ENCODE data around the gene MEPCE. TPM values are rescaled to one million over a fixed set of nuclear protein-coding genes. Genes with fewer than 3 reads are reported as not detected.

MEPCE gene
- total and polyA plus RNA-seq, 9 of the 15 experiments (the other 6 are each of a cell fraction or from before 2014, with no cell fraction given) = 10.9 to 76.3 (median 44.1) TPM

DNA sequence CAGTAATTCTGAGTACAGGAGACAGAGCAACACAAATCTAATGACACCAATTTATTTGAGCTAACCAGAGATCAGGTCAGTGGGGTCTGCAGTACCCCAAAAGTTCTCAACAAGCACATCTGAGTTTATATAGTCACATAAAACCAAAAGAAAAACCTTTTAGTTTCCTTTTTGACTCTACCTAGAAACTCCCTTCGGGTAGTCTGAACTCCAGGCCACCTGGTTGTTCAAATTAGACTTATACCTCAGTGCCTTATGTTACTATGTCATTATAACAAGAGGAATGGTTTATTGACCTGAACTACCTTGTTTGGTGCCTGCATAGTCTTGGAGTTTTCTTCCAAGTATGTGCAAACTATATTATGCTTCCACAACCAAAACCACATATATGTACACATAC is 15.7 kb upstream of the MEPCE start:
- DNase-seq (ENCODE audit: extremely low read depth in 1 of 4, low spot score in 3 of 4) (no peak), FAIRE-seq (no peak), ATAC-seq (no peak)
- Histone ChIP-seq H3K9ac (ENCODE audit: insufficient read depth in 1 of 2, low read depth in 2 of 2, low read length in 2 of 2) (no peak overlapping the region), H2AFZ (ENCODE audit: low read depth, low read length) (no peak overlapping the region), H3K4me2 (ENCODE audit: insufficient read depth, low read length) (no peak overlapping the region), H3K27me3 (ENCODE audit: control insufficient read depth in 2 of 2, insufficient read depth in 2 of 2, low read length in 2 of 2) (peaks cover 7 to 15% of the 10 kb centered on the region in 2 experiments; a peak in 4 of 5 replicates), H3K9me1 (ENCODE audit: control insufficient read depth, insufficient read depth, low read length) (no peaks in the 10 kb centered on the region), H3K9me3 (replicated peaks; ENCODE audit: control insufficient read depth, insufficient read depth, low read depth, low read length) (no peaks in the 10 kb centered on the region), H4K20me1 (replicated peaks; ENCODE audit: control insufficient read depth, insufficient read depth, low read length) (no peaks in the 10 kb centered on the region), H3K79me2 (ENCODE audit: control insufficient read depth, insufficient read depth, low read length) (no peaks in the 10 kb centered on the region), H3K4me1 (replicated peaks in 1 of 2; ENCODE audit: control insufficient read depth in 2 of 2, insufficient read depth in 2 of 2, low read length in 2 of 2) (no peaks in the 10 kb centered on the region), H3K4me3 (no peak overlapping the region), H3K27ac (ENCODE audit: extremely low read depth, low read depth, low read length) (no peak overlapping the region), H3K36me3 (ENCODE audit: control insufficient read depth, insufficient read depth, low read length) (no peaks in the 10 kb centered on the region)
- intact Hi-C loops (cut with micrococcal nuclease) = no loop called here
- POLR2A ChIA-PET = interaction anchor here (0.7 to 4.2 kb wide), 2 partner anchors 15 to 134 kb away, joined by 3 to 33 read pairs; partner anchors contain the start of genes MEPCE and ZCWPW1
- CTCF ChIA-PET (ENCODE audit: low intra/inter-chr PET ratio) = no interaction called here
- 30% methylated on average over 1 of the region's 1 CpG for WGBS (ENCODE audit: insufficient coverage, low coverage, missing lambda C conversion rate)
- BruUV-seq (replicated peaks) = no TSS peak
- TF ChIP-seq RBM34 (IDR thresholded peaks at IDR 0.05; ENCODE audit: borderline replicate concordance, insufficient read depth, low read length) (no peak), FOS (IDR thresholded peaks at IDR 0.05; ENCODE audit: extremely low read depth, insufficient read length) (no peak), CXXC5 (CRISPR knock-in tag; IDR thresholded peaks at IDR 0.05) (no peak), RAD21 (CRISPR knock-in tag; conservative IDR thresholded peaks at IDR 0.05 in 1 of 2, IDR thresholded peaks at IDR 0.05 in 1 of 2) (no peak)
- in situ Hi-C loops (cut with MboI) = no loop called here

DNA sequence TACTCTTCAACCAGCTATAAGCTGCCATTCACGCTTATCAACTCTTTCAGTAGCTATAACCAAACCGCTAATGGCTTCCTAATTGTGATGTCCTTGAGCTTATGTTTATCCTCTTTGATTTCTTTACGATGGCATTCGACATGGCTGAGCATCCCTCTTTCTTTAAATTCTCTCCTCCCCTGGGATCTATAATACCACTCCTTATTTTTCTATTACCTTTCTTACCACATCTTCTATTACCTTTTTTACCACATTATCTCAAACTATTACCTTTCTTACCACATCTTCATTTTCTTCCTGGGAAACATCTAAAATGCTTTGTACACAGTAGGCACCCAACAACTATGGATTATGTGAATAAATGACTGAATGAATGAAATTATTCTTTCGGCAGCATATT is 14.2 kb upstream of the MEPCE start:
- Histone ChIP-seq H3K9me1 (ENCODE audit: control insufficient read depth, insufficient read depth, low read length) (no peaks in the 10 kb centered on the region), H4K20me1 (replicated peaks; ENCODE audit: control insufficient read depth, insufficient read depth, low read length) (no peaks in the 10 kb centered on the region), H3K4me1 (replicated peaks in 1 of 2; ENCODE audit: control insufficient read depth in 2 of 2, insufficient read depth in 2 of 2, low read length in 2 of 2) (no peaks in the 10 kb centered on the region), H3K4me2 (ENCODE audit: insufficient read depth, low read length) (no peak overlapping the region), H3K27me3 (ENCODE audit: control insufficient read depth in 2 of 2, insufficient read depth in 2 of 2, low read length in 2 of 2) (peaks cover 5 to 10% of the 10 kb centered on the region in 2 experiments; a peak in 3 of 5 replicates), H2AFZ (ENCODE audit: low read depth, low read length) (no peak overlapping the region), H3K36me3 (ENCODE audit: control insufficient read depth, insufficient read depth, low read length) (no peaks in the 10 kb centered on the region), H3K79me2 (ENCODE audit: control insufficient read depth, insufficient read depth, low read length) (no peaks in the 10 kb centered on the region), H3K27ac (ENCODE audit: extremely low read depth, low read depth, low read length) (no peak overlapping the region), H3K4me3 (no peak overlapping the region), H3K9me3 (replicated peaks; ENCODE audit: control insufficient read depth, insufficient read depth, low read depth, low read length) (no peaks in the 10 kb centered on the region), H3K9ac (ENCODE audit: insufficient read depth in 1 of 2, low read depth in 2 of 2, low read length in 2 of 2) (no peak overlapping the region)
- FAIRE-seq (no peak), DNase-seq (ENCODE audit: extremely low read depth in 1 of 4, low spot score in 3 of 4) (no peak), ATAC-seq (no peak)
- POLR2A ChIA-PET = interaction anchor here (0.6 to 4.2 kb wide), 10 partner anchors 8 to 853 kb away, joined by 3 to 33 read pairs (median 4); partner anchors contain the start of genes AGFG2, MEPCE and ZCWPW1
- WGBS (ENCODE audit: insufficient coverage, low coverage, missing lambda C conversion rate) = 36% methylated on average over 5 of the region's 5 CpGs
- CTCF ChIA-PET (ENCODE audit: low intra/inter-chr PET ratio) = no interaction called here
- BruUV-seq (replicated peaks) = no TSS peak
- in situ Hi-C loops (cut with MboI) (no loop called here), intact Hi-C loops (cut with micrococcal nuclease) (no loop called here)
- no peak for TF ChIP-seq ZNF134 (CRISPR knock-in tag; conservative IDR thresholded peaks at IDR 0.05)
- TF ChIP-seq NCOA6 (IDR thresholded peaks at IDR 0.05) = no peak
- TF ChIP-seq ETV1 (tag; conservative IDR thresholded peaks at IDR 0.05; ENCODE audit: low read depth) = no peak
- TF ChIP-seq, protein P1, sequence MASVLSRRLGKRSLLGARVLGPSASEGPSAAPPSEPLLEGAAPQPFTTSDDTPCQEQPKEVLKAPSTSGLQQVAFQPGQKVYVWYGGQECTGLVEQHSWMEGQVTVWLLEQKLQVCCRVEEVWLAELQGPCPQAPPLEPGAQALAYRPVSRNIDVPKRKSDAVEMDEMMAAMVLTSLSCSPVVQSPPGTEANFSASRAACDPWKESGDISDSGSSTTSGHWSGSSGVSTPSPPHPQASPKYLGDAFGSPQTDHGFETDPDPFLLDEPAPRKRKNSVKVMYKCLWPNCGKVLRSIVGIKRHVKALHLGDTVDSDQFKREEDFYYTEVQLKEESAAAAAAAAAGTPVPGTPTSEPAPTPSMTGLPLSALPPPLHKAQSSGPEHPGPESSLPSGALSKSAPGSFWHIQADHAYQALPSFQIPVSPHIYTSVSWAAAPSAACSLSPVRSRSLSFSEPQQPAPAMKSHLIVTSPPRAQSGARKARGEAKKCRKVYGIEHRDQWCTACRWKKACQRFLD (CRISPR knock-in tag; IDR thresholded peaks at IDR 0.05) = no peak
- no peak for TF ChIP-seq ARNT (IDR thresholded peaks at IDR 0.05)
- TF ChIP-seq, protein P2, sequence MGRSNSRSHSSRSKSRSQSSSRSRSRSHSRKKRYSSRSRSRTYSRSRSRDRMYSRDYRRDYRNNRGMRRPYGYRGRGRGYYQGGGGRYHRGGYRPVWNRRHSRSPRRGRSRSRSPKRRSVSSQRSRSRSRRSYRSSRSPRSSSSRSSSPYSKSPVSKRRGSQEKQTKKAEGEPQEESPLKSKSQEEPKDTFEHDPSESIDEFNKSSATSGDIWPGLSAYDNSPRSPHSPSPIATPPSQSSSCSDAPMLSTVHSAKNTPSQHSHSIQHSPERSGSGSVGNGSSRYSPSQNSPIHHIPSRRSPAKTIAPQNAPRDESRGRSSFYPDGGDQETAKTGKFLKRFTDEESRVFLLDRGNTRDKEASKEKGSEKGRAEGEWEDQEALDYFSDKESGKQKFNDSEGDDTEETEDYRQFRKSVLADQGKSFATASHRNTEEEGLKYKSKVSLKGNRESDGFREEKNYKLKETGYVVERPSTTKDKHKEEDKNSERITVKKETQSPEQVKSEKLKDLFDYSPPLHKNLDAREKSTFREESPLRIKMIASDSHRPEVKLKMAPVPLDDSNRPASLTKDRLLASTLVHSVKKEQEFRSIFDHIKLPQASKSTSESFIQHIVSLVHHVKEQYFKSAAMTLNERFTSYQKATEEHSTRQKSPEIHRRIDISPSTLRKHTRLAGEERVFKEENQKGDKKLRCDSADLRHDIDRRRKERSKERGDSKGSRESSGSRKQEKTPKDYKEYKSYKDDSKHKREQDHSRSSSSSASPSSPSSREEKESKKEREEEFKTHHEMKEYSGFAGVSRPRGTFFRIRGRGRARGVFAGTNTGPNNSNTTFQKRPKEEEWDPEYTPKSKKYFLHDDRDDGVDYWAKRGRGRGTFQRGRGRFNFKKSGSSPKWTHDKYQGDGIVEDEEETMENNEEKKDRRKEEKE (IDR thresholded peaks at IDR 0.05; ENCODE audit: borderline replicate concordance in 1 of 2, control insufficient read depth in 1 of 2, low read depth in 2 of 2, low read length in 1 of 2) = no peak
- TF ChIP-seq CCAR2 (IDR thresholded peaks at IDR 0.05; ENCODE audit: low read depth, low read length) = no peak
- TF ChIP-seq RBM25 (IDR thresholded peaks at IDR 0.05; ENCODE audit: low read depth, low read length, severe bottlenecking) = no peak
